Nephron progenitor cell (in vitro differentiated cells): ENCODE results near the gene PIK3CD.
"Not testable (repeated sequence)": the region's sequence is repeated elsewhere in the genome, so short reads cannot be mapped to it uniquely, and the experiment has no call there.

Experiments
- DNase-seq: peaks from one replicate; pipeline ENCODE4 v3.0.0; 2021
- H3K27ac Mint-ChIP-seq: 2 replicates; pipeline ENCODE4 v1.8.0; 2021; ENCODE audit warnings: mild to moderate bottlenecking, moderate library complexity, mixed read lengths
- H3K27me3 Mint-ChIP-seq: 2 replicates; pipeline ENCODE4 v1.8.0; 2021; ENCODE audit warnings: mild to moderate bottlenecking, low read depth, mixed read lengths; ENCODE audit not compliant: poor library complexity
- H3K36me3 Mint-ChIP-seq: 2 replicates; pipeline ENCODE4 v1.8.0; 2021; ENCODE audit warnings: low read depth, mixed read lengths
- H3K4me1 Mint-ChIP-seq: 2 replicates; pipeline ENCODE4 v1.8.0; 2021; ENCODE audit warnings: mixed read lengths
- H3K4me3 Mint-ChIP-seq: 2 replicates; pipeline ENCODE4 v1.8.0; 2021; ENCODE audit warnings: mild to moderate bottlenecking, moderate library complexity, mixed read lengths
- H3K9me3 Mint-ChIP-seq: 2 replicates; pipeline ENCODE4 v1.8.0; 2021; ENCODE audit warnings: mild to moderate bottlenecking, moderate library complexity, mixed read lengths
- CTCF ChIP-seq: fragments of 200-600 bp; sonication (generic); IDR thresholded peaks from 2 replicates; pipeline ENCODE4 v1.5.0; 2021; ENCODE audit warnings: antibody characterized with exemption

Gene PIK3CD

GRCh38 chr1:9615316-9616063 is 36.0 kb upstream of the PIK3CD start:
- TF ChIP-seq CTCF, result peak; percentile 54
- peak; percentile 42 for DNase-seq
- Mint-ChIP-seq H3K36me3 (peaks cover 3% of the 10 kb centered on the region), H3K27me3 (peaks cover 4% of the 10 kb centered on the region), H3K4me3 (no peak overlapping the region), H3K4me1 (peaks cover 7% of the 10 kb centered on the region), H3K27ac (no peak overlapping the region), H3K9me3 (no peaks in the 10 kb centered on the region)

GRCh38 chr1:9618909-9619679 is 32.4 kb upstream of the PIK3CD start:
- DNase-seq, result no peak
- Mint-ChIP-seq H3K36me3 (no peaks in the 10 kb centered on the region), H3K27me3 (peaks cover 6% of the 10 kb centered on the region), H3K9me3 (peaks cover 2% of the 10 kb centered on the region), H3K27ac (no peak overlapping the region), H3K4me3 (no peak overlapping the region), H3K4me1 (peaks cover 7% of the 10 kb centered on the region)
- no peak for TF ChIP-seq CTCF

GRCh38 chr1:9621032-9621431 is 30.5 kb upstream of the PIK3CD start:
- H3K9me3 Mint-ChIP-seq, result peaks cover 5% of the 10 kb centered on the region
- H3K36me3 Mint-ChIP-seq, result no peaks in the 10 kb centered on the region
- peaks cover 14% of the 10 kb centered on the region for H3K27me3 Mint-ChIP-seq
- H3K27ac Mint-ChIP-seq, result no peak overlapping the region
- H3K4me3 Mint-ChIP-seq, result no peak overlapping the region
- TF ChIP-seq CTCF, result no peak
- peaks cover 7% of the 10 kb centered on the region for H3K4me1 Mint-ChIP-seq
- DNase-seq, result no peak

GRCh38 chr1:9624081-9624480 is 27.4 kb upstream of the PIK3CD start:
- no peak overlapping the region for H3K4me3 Mint-ChIP-seq
- H3K27me3 Mint-ChIP-seq, result peaks cover 22% of the 10 kb centered on the region
- peaks cover 7% of the 10 kb centered on the region for H3K4me1 Mint-ChIP-seq
- peaks cover 5% of the 10 kb centered on the region for H3K9me3 Mint-ChIP-seq
- no peak for TF ChIP-seq CTCF
- H3K36me3 Mint-ChIP-seq, result no peaks in the 10 kb centered on the region
- DNase-seq, result no peak
- no peak overlapping the region for H3K27ac Mint-ChIP-seq

GRCh38 chr1:9625030-9625429 is 26.5 kb upstream of the PIK3CD start:
- H3K27ac Mint-ChIP-seq, DNase-seq, H3K36me3 Mint-ChIP-seq: not testable (repeated sequence)

GRCh38 chr1:9626201-9626608 is 25.3 kb upstream of the PIK3CD start:
- TF ChIP-seq CTCF, result no peak
- no peaks in the 10 kb centered on the region for H3K36me3 Mint-ChIP-seq
- no peak overlapping the region for H3K4me3 Mint-ChIP-seq
- H3K4me1 Mint-ChIP-seq, result peaks cover 4% of the 10 kb centered on the region
- H3K27me3 Mint-ChIP-seq, result peaks cover 22% of the 10 kb centered on the region
- DNase-seq, result no peak
- no peak overlapping the region for H3K27ac Mint-ChIP-seq
- H3K9me3 Mint-ChIP-seq, result peaks cover 5% of the 10 kb centered on the region

More at GRCh38 chr1:9625030-9625429, 26.5 kb upstream of the PIK3CD start:
- H3K4me1 Mint-ChIP-seq, H3K4me3 Mint-ChIP-seq, H3K9me3 Mint-ChIP-seq: not testable (repeated sequence)
- peaks cover 22% of the 10 kb centered on the region for H3K27me3 Mint-ChIP-seq
